Panc1 (cell line): Measurements from ENCODE around the gene ZMIZ2.

Experiments used
- CTCF ChIP-seq: fragments of 450-650 bp; IDR thresholded peaks from 2 replicates; pipeline ENCODE4 v1.5.1; 2017; ENCODE audit warnings: mild to moderate bottlenecking
- POLR2AphosphoS5 ChIP-seq: IDR thresholded peaks from 2 replicates; pipeline ENCODE4 v1.6.1; 2012; ENCODE audit warnings: mild to moderate bottlenecking, low read depth, low read length, moderate library complexity
- REST ChIP-seq, 2 experiments: IDR thresholded peaks; 2 replicates each; pipeline ENCODE4 v1.6.1; 2011 to 2012; ENCODE audit warnings: low read depth in 2 of 2, control low read depth in 1 of 2, low read length in 1 of 2, mild to moderate bottlenecking in 1 of 2, moderate library complexity in 1 of 2; ENCODE audit not compliant: insufficient read depth in 1 of 2
- SIN3A ChIP-seq: IDR thresholded peaks from 2 replicates; pipeline ENCODE4 v1.6.1; 2012; ENCODE audit warnings: low read depth, mild to moderate bottlenecking, low read length, moderate library complexity, borderline replicate concordance; ENCODE audit not compliant: insufficient read depth

GRCh38 chr7:44789990-44790389 lies 41.3 kb downstream of the ZMIZ2 start:
- TF ChIP-seq CTCF (no peak), REST (IDR thresholded peaks at IDR 0.05; ENCODE audit: insufficient read depth in 1 of 2, low read depth in 2 of 2, low read length in 1 of 2) (no peak), SIN3A (no peak), POLR2AphosphoS5 (no peak)
